HepG2 (cell line): ENCODE results near the gene C10orf90. TPM values are rescaled to one million over a fixed set of nuclear protein-coding genes. Genes with fewer than 3 reads are reported as not detected.

ENCODE experiments used
- FOXP4 ChIP-seq: sonication (generic); formaldehyde crosslinking; IDR thresholded peaks from 2 replicates; pipeline ENCODE4 v1.4.0; 2020; ENCODE audit warnings: missing genetic modification reagents
- IRF9 ChIP-seq: sonication (generic); formaldehyde crosslinking; IDR thresholded peaks from 2 replicates; pipeline ENCODE4 v1.8.0; 2022; ENCODE audit warnings: missing genetic modification reagents, mild to moderate bottlenecking, borderline replicate concordance
- NAIF1 ChIP-seq: sonication (generic); formaldehyde crosslinking; IDR thresholded peaks from 2 replicates; pipeline ENCODE4 v1.5.0; 2020; ENCODE audit warnings: mild to moderate bottlenecking, missing genetic modification reagents, borderline replicate concordance
- TSC22D2 ChIP-seq: sonication (generic); formaldehyde crosslinking; IDR thresholded peaks from 2 replicates; pipeline ENCODE4 v1.5.1; 2020; ENCODE audit warnings: missing genetic modification reagents, mild to moderate bottlenecking, borderline replicate concordance
- ZBTB7A ChIP-seq: sonication (generic); formaldehyde crosslinking; IDR thresholded peaks from 2 replicates; pipeline ENCODE4 v1.8.0; 2022; ENCODE audit warnings: mild to moderate bottlenecking, missing genetic modification reagents
- ZNF501 ChIP-seq: sonication (generic); formaldehyde crosslinking; IDR thresholded peaks from 2 replicates; pipeline ENCODE4 v1.5.1; 2020; ENCODE audit warnings: mild to moderate bottlenecking, moderate library complexity, missing genetic modification reagents
- ZNF576 ChIP-seq: sonication (generic); formaldehyde crosslinking; IDR thresholded peaks from 2 replicates; pipeline ENCODE4 v1.4.0; 2020; ENCODE audit warnings: mild to moderate bottlenecking, missing genetic modification reagents
- ZNF639 ChIP-seq: conservative IDR thresholded peaks from 2 replicates; pipeline ENCODE4 v1.6.1; 2018; ENCODE audit warnings: missing genetic modification reagents
- polyA plus RNA-seq, 8 experiments: library from polyadenylated mRNA; depleted of rRNA in 3 of 8; stranded (reverse) in 7 of 8; unstranded in 1 of 8; fragments of >200 nt; fragmentation: Illumina TruSeq in 4 of 8; extraction: Trizol in 4 of 8; gene quantifications; 2 replicates each; pipeline versions ENCODE4 v1.2.1 to v1.2.3, GENCODE V29; 2011 to 2016; ENCODE audit warnings: low read depth in 4 of 8, missing spikeins in 1 of 8, mixed read lengths in 1 of 8; ENCODE audit not compliant: insufficient read depth in 1 of 8
- total RNA-seq, 5 experiments: library from RNA; depleted of rRNA; stranded (reverse); fragments of >200 nt; fragmentation: Illumina TruSeq; extraction: Trizol; gene quantifications; 2 replicates each; pipeline ENCODE4 v1.2.3, GENCODE V29; 2016; ENCODE audit warnings: low read depth in 1 of 5

Gene C10orf90
- total and polyA plus RNA-seq, 2 of the 13 experiments (the other 11 are each of a cell fraction or from before 2014, with no cell fraction given), result not detected

GRCh38 chr10:126671402-126671975 is 996 bp upstream of the C10orf90 start (continued):
- TF ChIP-seq IRF9, result no peak
- no peak for TF ChIP-seq NAIF1 (CRISPR knock-in tag)
- no peak for TF ChIP-seq ZNF576 (CRISPR knock-in tag)
- TF ChIP-seq FOXP4 (CRISPR knock-in tag), result no peak
- TF ChIP-seq TSC22D2 (CRISPR knock-in tag), result no peak
- no peak for TF ChIP-seq ZNF501 (CRISPR knock-in tag)
- TF ChIP-seq ZBTB7A (CRISPR knock-in tag), result no peak
- TF ChIP-seq ZNF639 (CRISPR knock-in tag), result no peak
